Ovary (tissue), 9 donors: Measurements from ENCODE around the gene SATB1. TPM values are rescaled to one million over a fixed set of nuclear protein-coding genes. Genes with fewer than 3 reads are reported as not detected.

Experiments used
- DNase-seq, 5 donors: peaks; one replicate each; pipeline ENCODE4 v3.0.0-alpha.2; 2019 to 2020
- H3K27ac ChIP-seq, 2 donors: fragments of 200-600 bp; one replicate each; pipeline versions ENCODE4 v1.5.1 to v1.8.0; 2019 to 2022
- H3K27me3 ChIP-seq: fragments of 200-600 bp; one replicate; pipeline ENCODE4 v1.8.0; 2022
- H3K36me3 ChIP-seq: fragments of 200-600 bp; sonication (generic); one replicate; pipeline ENCODE4 v1.5.1; 2019
- H3K4me1 ChIP-seq: one replicate; pipeline ENCODE4 v1.8.1; 2013; ENCODE audit warnings: mild to moderate bottlenecking, moderate library complexity; ENCODE audit not compliant: insufficient read depth
- H3K4me3 ChIP-seq: fragments of 200-600 bp; sonication (generic); one replicate; pipeline ENCODE4 v1.5.1; 2017
- H3K9me3 ChIP-seq, 2 donors: fragments of 200-600 bp in 1 of 2; sonication (generic) in 1 of 2; one replicate each; pipeline versions ENCODE4 v1.5.1 to v1.8.1; 2013 to 2019; ENCODE audit warnings: mild to moderate bottlenecking in 1 of 2, moderate library complexity in 1 of 2
- CTCF ChIP-seq, 3 donors: fragments of 450-650 bp in 2 of 3; fragments of 200-600 bp in 1 of 3; IDR thresholded peaks; one replicate each; pipeline versions ENCODE4 v1.5.1 to v1.8.0; 2016 to 2022; ENCODE audit warnings: antibody characterized with exemption in 3 of 3, mild to moderate bottlenecking in 1 of 3
- EP300 ChIP-seq: sonication (generic); formaldehyde crosslinking; IDR thresholded peaks from one replicate; pipeline ENCODE4 v1.6.1; 2017; ENCODE audit warnings: antibody characterized with exemption
- POLR2A ChIP-seq: fragments of 450-650 bp; IDR thresholded peaks from one replicate; pipeline ENCODE4 v1.6.1; 2017; ENCODE audit warnings: antibody characterized with exemption, mild to moderate bottlenecking, moderate library complexity
- WGBS, 3 donors: extraction: QIAGEN DNeasy Blood & Tissue Kit in 1 of 3; methylation state at CpG; one replicate each; pipeline versions ENCODE4 v1.1.5 to v1.1.7; 2013 to 2017; 5-methylcytosine and 5-hydroxymethylcytosine counted together
- intact Hi-C, 4 donors: fragments of 100-400 bp; cut with DNase I; formaldehyde crosslinking; loops; one replicate each; pipeline versions ENCODE4 v1.11.0 to v1.15.1; 2022 to 2023
- polyA plus RNA-seq, 2 donors: library from polyadenylated mRNA; stranded (reverse); fragments of 200-250 nt in 1 of 2; fragments of 350-450 nt in 1 of 2; fragmentation: Illumina TruSeq in 1 of 2; extraction: RNeasy Lipid Tissue Mini Kit (QIAGEN cat#74804) in 1 of 2; gene quantifications; one replicate each; pipeline ENCODE4 v1.2.3, GENCODE V29; 2013 to 2014
- total RNA-seq, 7 donors: library from RNA; depleted of rRNA in 2 of 7; stranded (reverse); fragments of >200 nt in 2 of 7; fragmentation: NEBNext Ultra II Directional in 3 of 7; extraction: Animal tissue kit (Norgen Biotek cat#: 25700) in 3 of 7; gene quantifications; one replicate each; pipeline versions ENCODE4 v1.1.0 to v1.2.4, GENCODE V29; 2016 to 2023
- donor health status: DM: no; HTN: no; CAD: no; lungs with moderate emphysema.
- donor health status: DM: no; HTN: no; CAD: no.
- donor health status: Bipolar disorder and iron deficiency.
- donor health status: DM: yes; HTN: yes; CAD: no.
- donor health status: DM: no; HTN: no; CAD: no.
- donor health status: DM: yes; HTN: yes; CAD: no.

Gene SATB1
- total and polyA plus RNA-seq, 9 donors: 7.4 to 26.9 (median 18.9) TPM

DNA sequence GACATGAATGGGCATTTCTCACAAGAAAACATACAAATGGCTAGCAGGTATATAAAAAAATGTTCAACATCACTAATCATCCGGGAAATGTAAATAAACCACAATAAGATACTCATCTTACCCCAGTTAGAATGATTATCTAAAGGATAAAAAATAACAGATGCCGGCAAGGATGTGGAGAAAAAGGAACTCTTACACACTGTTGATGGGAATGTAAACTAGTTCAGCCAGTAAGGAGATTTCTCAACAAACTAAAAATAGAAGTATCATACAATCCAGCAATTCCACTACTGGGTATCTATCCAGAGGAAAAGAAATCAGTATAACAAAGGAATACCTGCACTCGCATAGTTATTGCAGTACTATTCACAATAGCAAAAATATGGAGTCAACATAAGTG, 124.2 kb downstream of the SATB1 start:
- Histone ChIP-seq H3K36me3 (no peaks in the 10 kb centered on the region), H3K27me3 (no peaks in the 10 kb centered on the region), H3K4me3 (no peak overlapping the region), H3K27ac (no peak overlapping the region), H3K9me3 (no peaks in the 10 kb centered on the region), H3K4me1 (no peaks in the 10 kb centered on the region)
- TF ChIP-seq CTCF (IDR thresholded peaks at IDR 0.05) (no peak), EP300 (no peak), POLR2A (no peak)
- intact Hi-C loops: no loop called here
- DNase-seq: no peak
- 91 to 94% (median 92%) methylated on average over 3 of the region's 3 CpGs for WGBS, 3 donors

DNA sequence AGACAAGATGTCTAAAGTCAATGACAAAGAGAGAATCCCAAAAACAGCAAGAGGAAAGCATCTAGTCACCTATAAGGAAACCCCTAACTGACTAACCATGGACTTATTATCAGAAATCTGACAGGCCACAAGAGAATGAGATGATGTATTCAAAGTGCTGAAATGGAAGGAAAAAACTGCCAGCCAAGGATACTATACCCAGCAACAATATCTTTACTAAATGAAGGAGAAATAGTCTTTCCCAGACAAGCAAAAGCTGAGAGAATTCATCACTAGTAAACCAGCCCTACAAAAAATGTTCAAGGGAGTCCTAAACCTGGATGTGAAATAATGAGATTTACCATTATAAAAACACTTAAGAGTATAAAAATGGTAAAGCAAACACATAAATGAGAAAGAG, 128.0 kb downstream of the SATB1 start:
- intact Hi-C loops: no loop called here
- Histone ChIP-seq H3K4me1 (no peaks in the 10 kb centered on the region), H3K9me3 (peaks cover 0 to 4% of the 10 kb centered on the region in 2 donors), H3K27ac (no peak overlapping the region), H3K4me3 (no peak overlapping the region), H3K36me3 (no peaks in the 10 kb centered on the region), H3K27me3 (no peaks in the 10 kb centered on the region)
- TF ChIP-seq EP300: no peak
- no peak for DNase-seq
